Thyroid gland (tissue), 4 donors: ENCODE measurements around the gene SIRPB2.

Source experiments
- CTCF ChIP-seq, 6 experiments: fragments of 200-600 bp in 3 of 6; fragments of 450-650 bp in 3 of 6; sonication (generic) in 3 of 6; IDR thresholded peaks; one replicate each; pipeline ENCODE4 v1.5.1; 2016 to 2019; ENCODE audit warnings: antibody characterized with exemption in 6 of 6, mild to moderate bottlenecking in 2 of 6, inconsistent platforms in 1 of 6, moderate library complexity in 1 of 6
- POLR2A ChIP-seq, 2 donors: fragments of 450-650 bp; IDR thresholded peaks; one replicate each; pipeline ENCODE4 v1.6.1; 2017; ENCODE audit warnings: antibody characterized with exemption in 2 of 2, mild to moderate bottlenecking in 2 of 2, moderate library complexity in 1 of 2

GRCh38 chr20:1471242-1471641 is 20.0 kb downstream of the SIRPB2 start:
- TF ChIP-seq CTCF (IDR thresholded peaks at IDR 0.05): no peak
- no peak for TF ChIP-seq POLR2A (IDR thresholded peaks at IDR 0.05)
